Tibial nerve (tissue), 4 donors: ENCODE results near the gene FALEC.

Experiments
- EP300 ChIP-seq, 2 donors: sonication (generic); formaldehyde crosslinking; IDR thresholded peaks; one replicate each; pipeline ENCODE4 v1.6.1; 2017; ENCODE audit warnings: antibody characterized with exemption in 2 of 2, mild to moderate bottlenecking in 1 of 2
- POLR2A ChIP-seq, 2 donors: fragments of 450-650 bp; IDR thresholded peaks; one replicate each; pipeline ENCODE4 v1.6.1; 2017; ENCODE audit warnings: antibody characterized with exemption in 2 of 2, mild to moderate bottlenecking in 2 of 2, moderate library complexity in 2 of 2
- TF ChIP-seq, protein P1 (sequence below), 5 experiments: fragments of 200-600 bp in 3 of 5; fragments of 450-650 bp in 2 of 5; sonication (generic) in 3 of 5; IDR thresholded peaks; one replicate each; pipeline ENCODE4 v1.5.1; 2016 to 2019; ENCODE audit warnings: antibody characterized with exemption in 5 of 5, mild to moderate bottlenecking in 3 of 5, moderate library complexity in 2 of 5

DNA sequence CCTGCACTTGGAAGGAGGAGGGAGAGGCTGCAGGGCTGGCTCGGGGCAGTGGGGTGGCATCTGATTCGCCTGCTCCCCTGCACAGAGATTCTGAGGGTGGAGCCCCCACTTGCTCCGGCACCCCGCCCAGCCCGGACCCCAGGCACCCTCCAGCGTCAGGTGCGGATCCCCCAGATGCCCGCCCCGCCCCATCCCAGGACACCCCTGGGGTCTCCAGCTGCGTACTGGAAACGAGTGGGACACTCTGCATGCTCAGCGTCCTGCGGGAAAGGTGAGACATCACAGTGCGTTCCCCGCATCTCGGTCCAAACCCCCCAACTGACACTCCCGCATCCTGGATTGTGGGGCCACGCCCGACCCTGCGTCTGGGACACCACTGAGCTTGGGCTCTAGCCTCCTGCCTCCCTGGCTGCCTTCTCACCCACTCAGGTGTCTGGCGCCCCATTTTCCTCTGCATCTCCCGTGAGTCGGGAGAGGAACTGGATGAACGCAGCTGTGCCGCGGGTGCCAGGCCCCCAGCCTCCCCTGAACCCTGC, 41.6 kb downstream of the FALEC start:
- TF ChIP-seq, protein P1, sequence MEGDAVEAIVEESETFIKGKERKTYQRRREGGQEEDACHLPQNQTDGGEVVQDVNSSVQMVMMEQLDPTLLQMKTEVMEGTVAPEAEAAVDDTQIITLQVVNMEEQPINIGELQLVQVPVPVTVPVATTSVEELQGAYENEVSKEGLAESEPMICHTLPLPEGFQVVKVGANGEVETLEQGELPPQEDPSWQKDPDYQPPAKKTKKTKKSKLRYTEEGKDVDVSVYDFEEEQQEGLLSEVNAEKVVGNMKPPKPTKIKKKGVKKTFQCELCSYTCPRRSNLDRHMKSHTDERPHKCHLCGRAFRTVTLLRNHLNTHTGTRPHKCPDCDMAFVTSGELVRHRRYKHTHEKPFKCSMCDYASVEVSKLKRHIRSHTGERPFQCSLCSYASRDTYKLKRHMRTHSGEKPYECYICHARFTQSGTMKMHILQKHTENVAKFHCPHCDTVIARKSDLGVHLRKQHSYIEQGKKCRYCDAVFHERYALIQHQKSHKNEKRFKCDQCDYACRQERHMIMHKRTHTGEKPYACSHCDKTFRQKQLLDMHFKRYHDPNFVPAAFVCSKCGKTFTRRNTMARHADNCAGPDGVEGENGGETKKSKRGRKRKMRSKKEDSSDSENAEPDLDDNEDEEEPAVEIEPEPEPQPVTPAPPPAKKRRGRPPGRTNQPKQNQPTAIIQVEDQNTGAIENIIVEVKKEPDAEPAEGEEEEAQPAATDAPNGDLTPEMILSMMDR (IDR thresholded peaks at IDR 0.05): no peak
- no peak for TF ChIP-seq POLR2A (IDR thresholded peaks at IDR 0.05)
- TF ChIP-seq EP300 (IDR thresholded peaks at IDR 0.05): no peak
